GM11168 (cell line): ENCODE measurements around the gene GMCL1.
"Not testable (repeated sequence)": the region's sequence is repeated elsewhere in the genome, so short reads cannot be mapped to it uniquely, and the experiment has no call there.

Source experiments
- in situ Hi-C: fragments of 300-500 bp; cut with MboI; formaldehyde crosslinking; loops from one replicate; pipeline ENCODE4 v1.12.0; 2022; ENCODE audit warnings: low sequenced_read_pairs; ENCODE audit not compliant: unreplicated experiment

The GMCL1 gene

GRCh38 chr2:69846182-69847067 lies 17.0 kb downstream of the GMCL1 start:
- in situ Hi-C loops = no loop called here

- in situ Hi-C loops = no loop called here
These were observed 17.8 kb downstream of the GMCL1 start for GRCh38 chr2:69847068-69847828.

- in situ Hi-C loops = no loop called here
These were observed 18.8 kb downstream of the GMCL1 start for GRCh38 chr2:69848186-69848790.

- in situ Hi-C loops = no loop called here
These were observed 28.8 kb downstream of the GMCL1 start for GRCh38 chr2:69858261-69858660.

- in situ Hi-C loops = no loop called here
These were observed 33.8 kb downstream of the GMCL1 start for GRCh38 chr2:69863298-69863697.

GRCh38 chr2:69888451-69888850 lies 59.0 kb downstream of the GMCL1 start:
- in situ Hi-C loops = no loop called here

GRCh38 chr2:69889302-69889701 lies 59.8 kb downstream of the GMCL1 start:
- in situ Hi-C loops = no loop called here

- in situ Hi-C loops = no loop called here
These were observed 61.4 kb downstream of the GMCL1 start for GRCh38 chr2:69890881-69891280.

- in situ Hi-C loops = not testable (repeated sequence)
These were observed 63.5 kb downstream of the GMCL1 start for GRCh38 chr2:69892838-69893424.

- in situ Hi-C loops = no loop called here
These were observed 64.5 kb downstream of the GMCL1 start, which contains the start of gene SNRNP27 for GRCh38 chr2:69893684-69894551. SNRNP27 (plus strand) TSS chr2:69893956; CDS start chr2:69893985, 29 bp downstream.

- in situ Hi-C loops = not testable (repeated sequence)
These were observed 65.3 kb downstream of the GMCL1 start for GRCh38 chr2:69894737-69895136.

- in situ Hi-C loops = no loop called here
These were observed 72.9 kb downstream of the GMCL1 start for GRCh38 chr2:69902213-69902922.

GRCh38 chr2:69907216-69907615 lies 77.8 kb downstream of the GMCL1 start:
- in situ Hi-C loops = loop anchor here (5.0 kb wide), 1 partner anchor 240 kb away; no protein-coding TSS in a partner anchor

GRCh38 chr2:69911985-69912563 lies 82.6 kb downstream of the GMCL1 start:
- in situ Hi-C loops = loop anchor here (10.0 kb wide), 1 partner anchor 163 kb away; no protein-coding TSS in a partner anchor

- in situ Hi-C loops = loop anchor here (10.0 kb wide), 1 partner anchor 160 kb away; no protein-coding TSS in a partner anchor
These were observed 84.9 kb downstream of the GMCL1 start for GRCh38 chr2:69914164-69914949.

GRCh38 chr2:69914950-69915945 lies 85.8 kb downstream of the GMCL1 start, which contains the start of gene MXD1:
MXD1 (plus strand) TSS chr2:69915109; CDS start chr2:69915331, 222 bp downstream.
- in situ Hi-C loops = loop anchor here (10.0 kb wide), 1 partner anchor 160 kb away; no protein-coding TSS in a partner anchor
